AG09319 (cell line): ENCODE data around the gene RELA.

Experiments
- DNase-seq: peaks from one replicate; pipeline ENCODE4 v3.0.0-alpha.2; 2010; ENCODE audit warnings: low read depth; ENCODE audit errors: extremely low read depth
- CTCF ChIP-seq: IDR thresholded peaks from 2 replicates; pipeline ENCODE4 v1.5.1; 2011; ENCODE audit warnings: low read depth, mild to moderate bottlenecking, inconsistent platforms, low read length, moderate library complexity

The RELA gene

GRCh38 chr11:65637032-65637557, 25.6 kb downstream of the RELA start:
- DNase-seq: no peak
- no peak for TF ChIP-seq CTCF

DNA sequence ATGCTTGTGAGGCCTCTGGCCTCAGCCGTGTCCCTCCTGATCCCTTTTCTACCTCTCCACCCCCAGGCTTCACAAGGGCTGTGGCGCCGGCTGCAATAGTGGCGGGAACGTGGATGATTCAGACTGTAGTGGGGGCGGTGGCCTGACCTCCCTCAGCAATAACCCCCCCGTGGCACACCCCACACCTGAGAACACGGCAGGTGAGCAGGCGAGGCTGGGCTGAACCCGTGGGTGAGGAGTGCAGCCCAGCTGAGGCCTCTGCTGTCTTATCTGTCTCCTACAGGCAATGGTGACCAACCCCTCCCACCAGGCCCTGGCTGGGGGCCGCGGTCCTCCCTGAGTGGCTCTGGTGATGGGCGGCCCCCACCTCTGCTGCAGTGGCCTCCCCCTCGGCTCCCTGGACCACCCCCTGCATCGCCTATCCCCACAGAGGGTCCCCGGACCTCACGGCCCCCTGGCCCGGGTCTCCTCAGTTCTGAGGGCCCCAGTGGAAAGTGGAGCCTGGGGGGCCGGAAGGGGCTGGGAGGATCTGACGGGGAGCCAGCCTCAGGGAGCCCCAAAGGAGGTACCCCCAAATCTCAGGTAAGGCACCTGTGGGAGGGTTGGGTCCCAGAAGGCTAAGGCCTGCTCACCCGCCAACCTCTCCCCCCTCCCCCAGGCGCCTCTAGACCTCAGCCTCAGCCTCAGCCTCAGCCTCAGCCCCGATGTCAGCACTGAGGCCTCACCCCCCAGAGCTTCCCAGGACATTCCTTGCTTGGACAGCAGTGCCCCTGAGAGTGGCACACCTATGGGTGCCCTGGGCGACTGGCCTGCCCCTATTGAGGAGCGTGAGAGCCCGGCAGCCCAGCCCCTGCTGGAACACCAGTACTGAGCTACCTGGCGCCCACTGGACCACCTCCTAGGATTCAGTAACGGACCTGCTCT, 26.3 kb downstream of the RELA start:
- no peak for TF ChIP-seq CTCF
- no peak for DNase-seq

GRCh38 chr11:65634905-65635731, 27.6 kb downstream of the RELA start:
- no peak for TF ChIP-seq CTCF

DNA sequence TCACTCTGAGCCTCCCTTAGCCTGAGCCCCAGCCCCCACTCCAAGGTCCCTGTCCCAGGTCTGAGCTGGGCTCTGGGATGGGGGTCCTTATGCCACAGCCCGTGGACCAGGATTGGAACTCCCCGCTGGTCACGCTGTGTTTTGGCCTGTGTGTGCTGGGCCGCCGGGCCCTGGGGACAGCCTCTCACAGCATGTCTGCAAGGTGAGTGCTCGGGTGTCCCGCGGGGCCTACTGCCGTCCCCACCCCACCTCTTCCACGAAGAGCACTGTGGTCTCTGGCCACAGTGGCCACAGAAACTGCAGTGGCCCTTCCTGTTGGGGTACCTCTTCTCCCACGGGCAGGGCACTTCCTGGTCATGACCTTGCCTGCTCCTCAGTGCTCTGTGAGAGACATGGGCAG, 28.3 kb downstream of the RELA start:
- DNase-seq: no peak
- TF ChIP-seq CTCF: no peak

More at GRCh38 chr11:65634905-65635731, 27.6 kb downstream of the RELA start:
- no peak for DNase-seq

- no peak for DNase-seq
- no peak for TF ChIP-seq CTCF
Measured at GRCh38 chr11:65634109-65634436, 28.6 kb downstream of the RELA start.

- TF ChIP-seq CTCF: no peak
- DNase-seq: no peak
Measured at GRCh38 chr11:65633390-65634108, 29.2 kb downstream of the RELA start.
